Kidney capillary endothelial cell (primary cell): ENCODE measurements around the gene CDH23.

Source experiments
- DNase-seq: peaks from one replicate; pipeline ENCODE4 v3.0.0-alpha.2; 2018; ENCODE audit warnings: low spot score

CDH23 gene

DNA sequence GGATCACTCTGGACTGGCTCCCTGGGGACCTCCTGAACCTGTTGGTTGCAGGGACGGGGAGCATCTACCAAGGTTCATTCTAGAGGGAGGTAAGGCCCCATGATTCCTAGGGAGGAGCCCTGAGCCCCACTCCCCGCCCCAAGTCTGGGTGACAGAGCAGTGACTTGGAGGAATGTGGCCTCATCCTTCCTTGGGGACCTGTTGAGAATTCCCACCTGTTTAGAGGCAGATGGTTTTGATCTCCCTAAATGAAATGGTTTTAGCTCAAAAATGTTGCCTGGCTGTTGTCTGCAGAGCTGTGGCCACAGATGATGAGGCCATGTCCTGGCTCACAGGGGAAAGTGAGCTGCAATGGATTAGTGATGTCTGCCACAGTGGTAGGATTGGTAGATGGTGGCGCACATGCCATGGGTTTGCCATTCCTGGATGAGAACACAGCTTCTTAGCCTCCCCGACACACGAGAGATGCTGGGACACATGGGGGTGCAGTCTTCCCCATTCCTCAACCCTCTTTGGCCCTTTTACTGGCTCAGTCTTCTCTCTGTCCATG is 310.6 kb downstream of the CDH23 start:
- DNase-seq: no peak

DNA sequence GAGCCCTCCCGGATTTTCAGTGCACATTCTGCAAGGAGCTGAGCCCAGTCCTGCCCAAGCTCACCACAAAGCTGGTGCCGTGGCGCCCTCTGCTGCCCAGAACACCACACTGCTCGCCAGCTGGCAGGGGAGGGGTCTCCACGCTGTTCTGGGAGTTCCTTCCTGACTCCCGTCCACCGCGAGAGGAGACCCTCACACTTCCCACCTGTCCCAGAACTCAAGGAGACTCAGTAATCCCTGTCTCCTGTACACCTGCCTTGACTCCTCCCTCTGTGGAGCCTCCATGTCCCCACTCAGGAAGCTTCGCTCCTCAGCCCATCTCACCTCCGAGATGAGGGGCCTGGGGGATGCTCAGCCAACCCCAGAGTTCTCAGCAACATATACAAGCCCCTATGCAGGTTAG is 311.6 kb downstream of the CDH23 start:
- peak; percentile 25 for DNase-seq

DNA sequence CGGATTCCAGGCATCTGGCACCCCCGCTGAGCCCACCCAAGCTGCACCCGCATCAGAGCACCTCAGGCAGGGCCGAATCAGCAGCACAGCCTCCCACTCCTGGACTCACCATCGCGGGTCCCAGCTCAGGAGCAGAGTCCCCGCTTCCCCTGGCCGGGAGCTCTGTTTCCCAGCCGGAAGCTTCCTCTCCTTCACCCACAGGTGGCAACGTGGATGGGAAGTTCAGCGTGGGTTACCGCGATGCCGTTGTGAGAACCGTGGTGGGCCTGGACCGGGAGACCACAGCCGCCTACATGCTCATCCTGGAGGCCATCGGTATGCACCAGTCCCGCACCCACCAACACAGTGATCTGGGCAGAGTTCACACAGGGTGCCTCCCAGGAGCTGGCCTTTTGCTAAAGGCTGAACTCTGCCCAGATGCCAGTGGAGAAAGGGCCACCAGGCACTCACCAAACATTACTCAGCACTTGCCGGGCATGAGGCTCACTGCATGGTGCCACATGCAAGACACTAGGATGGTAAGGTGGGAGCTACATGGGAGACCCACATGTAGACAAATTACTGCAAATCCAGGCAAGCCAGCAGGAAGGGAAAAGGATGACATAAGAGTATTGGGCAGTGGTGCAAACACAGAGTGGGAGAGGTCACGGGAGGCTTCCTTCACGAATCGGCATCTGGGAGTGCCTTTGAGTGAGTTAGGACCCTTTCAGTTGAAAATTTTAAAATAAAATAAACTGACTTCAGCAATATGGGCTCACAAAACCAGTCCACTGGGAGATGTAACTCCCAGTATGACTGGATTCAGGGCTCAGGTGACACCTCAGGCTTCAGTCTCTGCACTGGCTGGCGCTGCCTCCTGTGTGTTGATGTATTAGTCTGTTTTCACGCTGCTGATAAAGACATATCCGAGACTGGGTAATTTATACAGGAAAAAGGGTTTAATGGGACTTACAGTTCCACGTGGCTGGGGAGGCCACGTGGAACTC is 312.5 kb downstream of the CDH23 start:
- no peak for DNase-seq

DNA sequence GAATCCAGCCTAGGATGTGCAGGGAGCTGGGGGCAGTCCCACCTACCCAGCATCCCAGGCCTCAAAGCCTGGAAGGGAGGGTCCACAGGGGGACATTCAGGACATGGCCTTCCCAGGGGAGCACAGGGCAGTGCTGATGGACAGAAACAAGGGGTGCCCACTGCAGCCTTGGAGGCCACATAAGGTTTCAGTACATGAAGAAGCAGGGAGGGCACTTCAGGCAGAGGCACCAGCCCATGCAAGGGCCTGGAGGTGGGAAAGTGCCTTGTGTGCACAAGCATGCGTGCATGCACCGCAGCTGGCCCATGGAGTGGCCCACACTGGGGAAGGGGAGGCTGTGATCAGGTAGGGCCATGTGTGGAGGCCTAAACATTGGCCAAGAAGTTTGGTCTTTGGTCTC is 313.8 kb downstream of the CDH23 start:
- no peak for DNase-seq

DNA sequence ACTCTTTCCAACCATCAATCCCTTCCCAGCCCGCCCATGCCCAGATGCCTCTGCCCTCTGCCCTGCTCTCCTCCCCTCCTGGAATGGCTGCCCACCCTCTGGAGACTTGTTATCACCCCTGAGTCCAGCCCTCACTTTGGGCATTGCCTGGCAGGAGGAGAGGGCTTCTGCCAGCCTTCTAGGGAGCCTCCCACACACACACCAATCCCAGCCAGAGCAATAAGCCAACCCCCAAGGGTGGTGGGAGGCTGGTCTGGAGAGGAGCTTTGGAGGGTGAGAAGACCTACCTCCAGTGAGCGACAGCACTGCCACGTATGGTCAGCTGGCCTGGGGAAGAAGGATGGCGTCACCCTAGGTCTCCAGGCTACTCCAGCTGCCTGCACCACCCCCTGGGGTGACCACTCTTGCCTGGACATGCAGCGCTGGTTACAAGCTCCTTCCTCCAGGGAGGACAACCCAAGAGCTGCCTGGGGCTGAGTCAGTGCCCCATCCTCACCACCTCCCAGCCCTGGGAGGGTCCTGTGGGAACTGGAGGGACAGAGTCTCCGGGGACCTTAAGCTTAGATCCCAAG is 314.4 kb downstream of the CDH23 start:
- no peak for DNase-seq

DNA sequence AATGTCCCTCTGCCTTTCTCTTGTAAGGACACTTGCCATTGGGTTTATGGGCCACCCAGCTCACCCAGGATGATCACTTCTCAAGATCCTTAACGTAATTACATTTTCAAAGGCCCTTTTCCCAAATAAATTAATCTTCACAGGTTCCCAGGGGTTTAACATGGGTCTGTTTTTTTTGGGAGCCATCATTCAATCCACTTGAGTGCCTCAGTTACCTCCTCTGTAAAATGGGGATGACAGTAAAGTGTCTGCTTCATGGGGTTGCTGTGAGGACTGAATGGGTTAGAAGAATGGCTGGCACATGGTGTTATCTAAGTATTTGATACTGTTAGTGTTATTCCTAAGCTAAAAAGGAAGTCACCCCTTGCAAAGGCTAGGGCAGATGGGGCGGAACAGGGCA is 315.4 kb downstream of the CDH23 start:
- no peak for DNase-seq

DNA sequence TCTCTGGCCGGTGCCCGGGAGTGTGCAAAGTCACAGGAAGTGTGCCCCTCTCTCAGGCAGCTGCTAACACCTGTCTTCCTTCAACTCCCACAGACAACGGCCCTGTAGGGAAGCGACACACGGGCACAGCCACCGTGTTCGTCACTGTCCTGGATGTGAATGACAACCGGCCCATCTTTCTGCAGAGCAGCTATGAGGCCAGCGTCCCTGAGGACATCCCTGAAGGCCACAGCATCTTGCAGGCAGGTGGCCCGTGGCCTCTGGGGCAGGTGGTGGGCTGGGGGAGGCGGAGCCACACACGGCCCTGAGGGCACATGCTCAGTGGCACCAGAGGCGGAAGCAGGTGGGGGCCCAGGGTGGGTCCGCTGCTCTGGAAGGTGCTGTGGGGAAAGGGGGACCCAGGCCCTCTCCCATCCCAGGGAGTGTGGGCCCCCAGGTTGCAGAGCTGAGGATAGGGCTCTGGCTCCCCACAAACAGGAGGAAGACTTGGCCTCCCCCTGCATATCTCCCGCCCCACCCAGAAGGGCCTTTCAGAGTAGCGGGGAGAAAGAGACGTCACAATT is 315.9 kb downstream of the CDH23 start:
- DNase-seq: no peak

DNA sequence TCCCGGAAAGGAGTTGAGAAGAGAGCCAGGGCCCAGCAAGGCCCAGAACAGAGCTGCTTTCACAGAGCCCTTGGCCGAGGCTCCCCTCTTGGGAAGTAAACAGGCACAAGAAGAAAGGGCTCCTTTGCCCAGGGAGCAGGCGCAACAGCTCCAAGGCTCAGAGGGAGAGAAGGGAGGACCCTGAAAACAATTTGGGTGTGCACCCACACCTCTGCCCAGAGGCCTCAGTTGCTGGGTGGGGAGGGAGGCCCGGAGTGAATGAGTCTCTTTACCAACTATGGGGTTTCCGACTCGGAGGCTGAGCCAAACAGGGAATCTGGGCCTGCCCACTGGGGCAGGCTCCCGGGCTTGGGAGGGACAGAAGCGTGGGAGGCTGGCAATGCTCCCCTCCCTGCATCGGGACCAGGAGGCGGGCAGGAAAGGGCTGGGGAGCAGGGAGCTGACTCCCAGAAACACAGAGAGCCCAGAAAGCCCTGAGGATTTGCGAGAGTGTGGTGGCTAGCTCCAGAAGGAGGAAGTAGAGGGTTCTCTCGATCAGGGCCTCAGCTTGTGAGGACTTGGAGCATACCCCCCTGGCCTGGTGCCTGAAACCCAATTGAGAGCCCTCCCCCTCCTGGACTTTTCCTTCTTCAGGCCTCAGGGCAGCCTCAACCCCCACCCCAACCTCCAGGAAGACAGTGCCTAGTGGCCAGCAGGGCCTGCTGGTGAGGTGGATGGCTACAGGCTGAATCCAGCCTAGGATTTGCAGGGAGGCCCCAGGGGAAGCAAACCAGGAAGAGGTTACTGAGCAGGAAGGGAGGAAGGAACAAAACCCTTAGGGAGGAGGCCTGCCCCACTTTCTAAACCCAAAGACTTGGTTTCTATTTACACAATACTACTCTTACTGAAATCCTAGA is 316.7 kb downstream of the CDH23 start:
- DNase-seq: no peak

DNA sequence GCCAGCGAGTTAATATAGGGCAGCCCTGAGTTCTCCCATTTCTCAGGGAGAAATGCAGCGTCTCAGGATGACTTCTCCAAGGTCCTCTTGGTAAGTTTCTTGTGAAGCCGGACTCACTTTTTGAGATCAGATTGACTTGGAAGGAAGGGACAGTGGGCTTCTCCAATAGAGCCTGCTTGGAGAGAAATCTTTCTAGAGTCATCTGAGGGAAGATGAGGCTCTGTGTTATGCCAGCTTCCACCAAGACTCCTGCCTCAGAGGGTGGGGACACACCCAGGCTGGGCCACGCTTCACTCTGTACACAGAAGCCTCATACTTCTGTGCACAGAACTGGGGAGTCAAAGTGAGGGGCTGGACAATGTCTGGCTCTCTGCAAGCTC is 317.3 kb downstream of the CDH23 start:
- DNase-seq: no peak

DNA sequence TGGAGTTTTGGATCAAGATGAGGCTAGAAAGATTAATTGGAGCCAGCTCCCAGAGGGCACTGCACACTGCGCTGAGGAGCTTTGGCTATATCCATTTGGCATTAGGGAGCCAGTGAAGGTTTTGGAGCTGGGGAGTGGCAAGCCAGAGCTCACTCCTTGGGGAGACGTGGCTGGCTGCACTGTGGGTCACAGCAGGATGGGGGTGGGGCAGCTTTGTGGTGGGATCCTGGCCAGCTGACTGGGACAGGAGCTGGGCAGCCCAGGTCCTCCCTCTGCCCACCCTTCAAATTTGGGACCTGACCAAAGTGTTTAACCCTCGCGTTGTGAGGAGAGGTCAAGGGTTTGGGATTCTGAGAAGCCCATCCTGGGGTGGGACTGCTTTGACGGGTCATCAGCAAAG is 317.9 kb downstream of the CDH23 start:
- no peak for DNase-seq

DNA sequence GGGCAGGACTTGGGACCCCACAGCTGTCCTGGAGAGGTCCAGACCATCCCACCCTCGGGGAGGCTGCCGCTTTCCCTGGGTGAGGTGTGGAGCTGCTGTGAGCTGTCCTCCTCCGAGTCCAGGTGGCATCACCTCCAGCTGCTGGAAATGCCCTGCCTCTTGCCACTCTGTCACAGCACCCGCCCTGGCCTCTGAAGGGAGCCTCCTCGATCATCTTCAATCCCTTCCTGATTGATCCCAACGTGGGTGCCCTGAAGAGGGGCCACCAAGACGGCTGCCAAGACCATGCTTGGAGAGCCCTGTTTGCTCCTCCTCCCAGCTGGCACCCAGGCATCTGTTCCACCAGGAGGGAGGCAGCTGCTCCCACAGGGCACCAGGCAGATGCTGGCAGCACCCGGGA is 318.3 kb downstream of the CDH23 start:
- no peak for DNase-seq

DNA sequence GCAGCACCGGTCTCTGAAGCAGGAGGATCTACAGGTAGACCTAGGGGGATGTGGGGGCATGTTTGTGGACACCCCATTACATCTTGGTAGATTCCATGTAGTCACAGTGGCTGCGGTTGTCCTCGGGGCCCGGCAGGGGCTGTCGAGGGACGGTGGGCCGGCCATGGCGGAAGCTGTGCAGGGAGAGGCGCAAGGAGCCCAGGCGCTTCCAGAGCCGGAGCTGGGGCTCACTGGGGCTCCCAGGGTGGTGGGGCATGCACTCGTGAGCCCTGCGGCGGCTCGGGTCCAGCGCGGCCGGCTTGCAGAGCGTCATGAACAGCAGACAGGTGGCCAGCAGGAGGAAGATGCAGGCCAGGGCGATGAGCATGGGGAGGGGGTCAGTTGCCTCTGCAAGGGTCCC is 319.1 kb downstream of the CDH23 start:
- no peak for DNase-seq

DNA sequence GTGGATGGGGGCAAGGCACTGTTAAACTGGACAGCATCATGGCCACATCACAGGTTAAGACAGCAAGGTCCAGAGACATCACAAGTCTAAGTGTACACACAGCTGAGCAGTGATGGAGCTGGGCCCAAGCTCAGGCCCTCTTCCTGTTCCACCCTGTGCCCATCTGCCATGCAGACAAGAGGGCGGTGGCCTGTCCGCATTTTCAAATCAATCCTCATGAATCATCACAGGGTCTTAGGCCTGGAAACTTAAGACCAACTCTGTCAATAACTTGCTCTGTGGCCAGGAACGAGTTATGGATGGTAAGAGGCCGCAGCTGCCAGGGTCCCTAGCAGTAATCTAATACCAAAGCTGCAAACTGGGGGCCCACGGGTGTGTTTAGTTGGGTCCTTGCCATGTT is 319.7 kb downstream of the CDH23 start:
- DNase-seq: no peak

DNA sequence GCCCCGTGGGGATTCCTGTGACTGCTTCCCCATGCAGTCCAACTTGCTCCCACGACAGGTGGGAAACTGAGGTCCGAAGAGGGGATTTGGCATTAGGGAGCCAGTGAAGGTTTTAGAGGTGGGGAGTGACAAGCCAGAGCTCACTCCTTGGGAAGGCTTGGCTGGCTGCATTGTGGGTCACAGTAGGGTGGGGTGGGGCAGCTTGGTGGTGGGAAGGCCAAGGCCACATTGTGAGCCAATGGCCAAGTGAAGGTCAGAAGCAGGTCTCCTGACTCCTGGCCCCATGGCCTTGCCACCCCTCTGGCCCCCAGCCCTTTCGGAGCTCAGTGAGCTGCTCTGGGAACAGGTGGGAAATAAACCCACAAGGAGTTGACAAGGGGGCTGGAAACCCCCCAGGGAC is 320.3 kb downstream of the CDH23 start:
- DNase-seq: no peak

DNA sequence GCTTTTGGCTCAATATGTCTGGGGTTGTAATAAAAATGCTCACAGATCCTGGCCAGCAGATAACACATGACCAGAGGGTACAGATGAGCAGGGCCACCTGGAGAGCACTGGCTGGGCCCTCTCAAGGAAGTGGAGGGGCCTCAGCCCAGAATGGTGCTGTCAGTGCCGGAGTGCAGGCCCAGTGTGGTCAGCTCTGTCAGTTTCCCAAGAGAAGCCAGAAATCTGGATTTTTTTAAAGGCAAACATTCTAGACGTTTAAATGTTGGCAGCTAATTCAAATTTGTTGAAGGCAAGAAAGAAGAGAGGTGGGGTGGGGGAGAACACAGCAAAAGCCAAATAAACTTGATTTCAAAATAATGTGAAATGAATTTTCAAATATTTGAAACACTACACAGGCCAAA is 320.8 kb downstream of the CDH23 start:
- no peak for DNase-seq

DNA sequence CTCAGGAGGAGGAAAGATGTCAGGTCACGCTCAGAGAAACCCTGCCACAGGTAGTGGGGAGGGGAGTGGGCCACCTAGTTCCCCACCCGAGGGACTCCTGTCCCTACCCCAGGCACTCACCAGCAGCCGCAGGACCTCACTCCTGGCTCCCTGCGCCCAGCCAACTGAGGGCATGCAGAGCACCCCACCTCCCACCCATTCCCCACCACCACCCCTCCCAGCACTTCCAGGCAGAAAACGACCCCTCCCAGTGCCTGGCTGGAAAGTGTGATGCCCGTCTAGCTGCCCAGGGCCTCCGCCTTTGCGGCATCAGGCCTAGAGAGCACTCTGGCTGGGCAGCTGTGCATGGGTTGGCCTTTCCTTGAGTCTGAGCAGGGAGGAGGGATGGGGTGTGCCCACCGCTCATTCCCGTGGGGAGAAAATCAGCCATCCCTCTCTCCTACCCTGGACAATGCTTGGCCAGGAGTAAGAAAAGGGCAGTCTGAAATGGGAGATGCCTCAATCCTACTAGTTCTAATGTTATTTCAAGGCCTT is 321.5 kb downstream of the CDH23 start:
- no peak for DNase-seq

DNA sequence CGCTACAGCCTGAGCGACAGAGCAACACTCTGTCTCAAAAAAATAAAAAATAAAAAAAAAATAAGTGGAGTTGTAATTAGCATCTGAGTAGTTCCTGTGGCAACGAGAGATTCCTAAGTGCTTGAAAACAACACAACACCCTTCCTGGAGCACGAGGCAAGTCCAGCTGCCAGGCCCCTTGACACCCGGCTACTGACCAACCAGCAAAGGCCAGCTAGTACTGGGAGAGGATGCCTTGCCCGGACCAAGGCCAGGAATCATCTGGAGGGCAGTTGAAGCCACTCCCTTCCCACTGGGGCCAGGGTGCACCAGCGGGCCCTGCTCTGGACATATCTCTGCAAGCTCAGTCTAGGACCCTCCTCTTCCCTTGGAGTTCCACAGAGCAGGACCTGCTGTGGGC is 322.3 kb downstream of the CDH23 start:
- no peak for DNase-seq

DNA sequence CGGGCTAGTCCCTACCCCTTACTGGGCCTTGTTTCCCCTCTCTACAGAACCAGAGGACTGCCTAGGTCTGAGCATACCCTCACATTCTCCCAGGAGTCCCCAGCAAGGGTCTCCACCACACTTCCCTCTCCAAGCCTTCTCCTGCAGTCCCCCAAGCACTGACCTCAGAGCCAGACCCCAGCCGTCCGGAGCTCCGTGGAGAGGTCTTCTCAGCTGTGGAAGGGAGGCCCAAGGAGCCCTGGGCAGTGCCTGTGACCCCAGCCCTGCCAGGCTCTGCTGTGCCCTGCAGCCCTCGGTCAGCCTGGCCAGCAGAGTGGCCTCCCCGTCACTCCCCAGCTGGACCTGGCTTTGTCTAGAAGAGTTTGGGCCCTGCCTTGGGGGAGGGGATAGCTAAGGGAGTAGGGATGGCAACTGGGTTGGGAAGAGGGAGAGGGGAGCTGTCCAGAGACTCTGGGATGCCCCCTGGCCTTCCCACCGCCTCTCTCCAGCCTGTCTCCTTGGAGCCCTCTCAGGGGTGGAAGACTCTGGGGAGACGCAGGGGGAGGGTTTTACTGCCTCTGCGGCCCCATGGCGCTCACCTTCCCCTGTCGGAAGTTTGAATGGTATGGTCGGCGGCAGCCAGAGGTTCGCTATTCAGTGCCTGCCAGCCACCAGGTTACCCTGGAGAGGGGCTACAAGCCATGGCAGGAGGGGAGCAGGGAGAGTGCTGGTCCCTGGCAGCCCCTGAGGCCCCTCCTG is 322.9 kb downstream of the CDH23 start, which contains the start of gene C10orf105:
C10orf105 (minus strand) TSS at position 315 of the 738 bp plus-strand sequence. CDS start 3,441 bp downstream, outside the sequence.
- DNase-seq: no peak

DNA sequence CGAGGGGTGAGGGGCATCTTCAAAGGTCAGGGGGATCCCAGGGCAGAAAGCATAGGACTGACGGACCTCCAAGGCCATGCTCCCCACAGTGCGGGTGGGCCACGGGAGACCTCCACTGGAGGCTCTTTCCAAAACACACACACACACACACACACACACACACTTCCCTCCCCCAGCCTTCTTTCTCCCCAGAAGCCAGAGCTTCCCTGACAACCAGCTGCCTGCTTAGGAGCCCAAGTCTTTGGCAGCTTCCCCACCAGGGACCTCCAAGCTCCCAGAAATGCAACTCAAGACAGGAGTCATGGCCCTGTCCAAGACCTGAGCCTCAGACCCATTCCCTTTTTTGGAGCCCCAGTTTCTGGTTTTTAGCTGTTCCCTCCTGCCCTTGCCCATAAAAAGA is 323.6 kb downstream of the CDH23 start:
- DNase-seq: no peak

DNA sequence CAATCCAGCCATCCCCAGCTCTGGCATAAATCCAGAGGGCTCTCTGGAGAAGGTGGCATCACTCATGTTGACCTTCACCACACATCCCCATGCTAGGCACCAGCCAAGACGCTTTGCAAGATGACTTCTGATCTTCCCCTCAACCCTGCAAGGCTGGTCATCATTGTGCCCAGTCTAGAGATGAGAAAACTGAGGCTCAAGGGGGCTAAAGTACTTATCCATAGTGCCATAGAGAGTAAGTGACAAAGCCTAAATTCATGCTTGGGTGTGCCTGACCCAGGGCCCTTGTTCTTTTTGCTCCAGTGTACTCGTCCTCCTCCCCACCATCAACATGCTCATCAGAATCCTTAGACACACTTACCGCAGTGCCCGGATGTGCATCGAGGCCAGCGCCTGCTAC is 324.6 kb downstream of the CDH23 start:
- DNase-seq: no peak

DNA sequence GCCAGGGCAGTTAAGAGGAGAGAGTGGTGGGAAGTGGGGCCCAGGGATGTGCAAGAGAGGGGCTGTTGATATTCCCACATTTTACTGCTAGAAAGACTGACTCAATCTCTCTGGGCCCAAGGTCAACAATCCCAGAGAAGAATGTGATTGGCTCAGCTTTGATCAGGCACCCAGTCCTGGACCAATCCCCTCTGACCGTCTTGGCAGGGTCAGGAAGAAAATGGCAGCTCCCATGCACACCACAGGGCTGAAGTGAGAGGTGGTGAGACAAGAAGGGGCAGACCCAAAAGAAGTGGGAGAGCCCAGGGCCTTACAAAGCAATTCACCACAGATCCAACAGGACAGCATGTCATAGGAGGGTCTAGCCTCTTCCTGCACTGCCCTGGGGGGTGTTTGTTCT is 326.1 kb downstream of the CDH23 start:
- no peak for DNase-seq
